ENCODE data around the gene COL26A1. TPM values are rescaled to one million over a fixed set of nuclear protein-coding genes. Genes with fewer than 3 reads are reported as not detected.

COL26A1 gene
- total and polyA plus RNA-seq, 2 of the 4 experiments (the other 2 are of a cell fraction): not detected

DNA sequence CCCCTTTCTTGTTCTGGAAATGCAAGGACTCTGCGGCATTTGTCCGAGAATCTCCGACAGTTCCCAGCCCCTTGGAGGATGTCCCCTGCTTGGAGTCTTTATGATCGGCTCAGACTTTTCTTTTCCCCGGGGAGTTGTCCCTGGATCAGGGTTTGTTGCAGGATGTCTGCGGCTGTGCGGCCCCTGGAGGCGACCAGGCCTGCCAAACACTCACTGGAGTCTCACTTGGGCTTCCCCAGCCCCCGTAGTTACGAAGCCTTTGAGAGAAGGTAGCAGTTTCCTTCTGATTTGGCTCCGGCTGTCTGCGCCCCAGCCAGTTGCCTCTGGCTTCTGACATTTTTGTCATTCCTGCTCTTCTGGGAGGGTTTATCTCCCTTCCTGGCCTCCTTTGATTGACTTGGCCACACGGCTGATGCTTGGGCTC lies 16.1 kb downstream of the COL26A1 start:
- Histone ChIP-seq H4K20me1 (ENCODE audit: insufficient read depth, low read length) (no peaks in the 10 kb centered on the region), H3K56ac (ENCODE audit: extremely low read depth, insufficient read depth, low read length) (no peak overlapping the region), H3K79me1 (ENCODE audit: low read depth in 1 of 2, low read length in 2 of 2) (no peaks in the 10 kb centered on the region), H3K9me3 (ENCODE audit: control insufficient read depth, insufficient read depth, low read length) (peaks cover 2% of the 10 kb centered on the region; the same call in 1 of the 2 replicates), H2AK5ac (ENCODE audit: low read depth, low read length) (no peak overlapping the region), H3K9ac (ENCODE audit: low read depth, low read length) (no peak overlapping the region), H2BK15ac (ENCODE audit: low read depth, low read length) (no peak overlapping the region), H3K27me3 (ENCODE audit: control insufficient read depth, insufficient read depth, low read length) (peaks cover 40% of the 10 kb centered on the region), H3K4me1 (ENCODE audit: control insufficient read depth, insufficient read depth, low read length) (peaks cover 2% of the 10 kb centered on the region; the same call in 1 of the 2 replicates), H3K27ac (ENCODE audit: insufficient read depth, low read length) (no peak overlapping the region), H3K14ac (replicated peaks; ENCODE audit: low read depth, low read length) (no peak overlapping the region), H4K5ac (ENCODE audit: low read depth, low read length) (no peak overlapping the region), H4K91ac (ENCODE audit: insufficient read depth, low read depth, low read length) (no peak overlapping the region), H2AFZ (replicated peaks; ENCODE audit: low read length, poor library complexity) (no peak overlapping the region), H2BK5ac (ENCODE audit: low read depth, low read length, poor library complexity, severe bottlenecking) (no peak overlapping the region), H3K36me3 (ENCODE audit: control insufficient read depth, insufficient read depth, low read length) (no peaks in the 10 kb centered on the region), H4K8ac (ENCODE audit: low read depth in 2 of 2, low read length in 2 of 2) (no peak overlapping the region), H2AK9ac (replicated peaks; ENCODE audit: low read depth, low read length, poor library complexity) (no peak overlapping the region), H3K4me3 (ENCODE audit: insufficient read depth, low read depth, low read length) (no peak overlapping the region), H3K4me2 (ENCODE audit: low read depth, low read length) (no peak overlapping the region), H3K9me1 (ENCODE audit: insufficient read depth, low read length) (no peaks in the 10 kb centered on the region), H2BK20ac (ENCODE audit: low read depth, low read length) (no peak overlapping the region), H3K18ac (ENCODE audit: low read depth, low read length) (no peak overlapping the region), H3K4ac (ENCODE audit: low read depth, low read length) (no peak overlapping the region), H3K23ac (ENCODE audit: low read depth, low read length) (no peak overlapping the region), H2BK120ac (ENCODE audit: low read depth, low read length) (no peak overlapping the region)
- in situ Hi-C loops (cut with MboI; ENCODE audit: low sequenced_read_pairs): no loop called here
- dilution Hi-C loops (cut with HindIII; ENCODE audit: low sequenced_read_pairs, unreplicated experiment): no loop called here
- POLR2A ChIA-PET (ENCODE audit: unreplicated experiment): no interaction called here
- CTCF ChIA-PET: no interaction called here
- DNase-seq: no peak
- peak; percentile 59 for ATAC-seq (ENCODE audit: low read depth)
- TF ChIP-seq MAZ (IDR thresholded peaks at IDR 0.05; ENCODE audit: borderline replicate concordance, low read depth, low read length) (no peak), SMC3 (IDR thresholded peaks at IDR 0.05; ENCODE audit: low read depth, low read length) (no peak), FOS (IDR thresholded peaks at IDR 0.05; ENCODE audit: low read depth, low read length) (no peak), CHD1 (IDR thresholded peaks at IDR 0.05; ENCODE audit: low read depth, low read length) (no peak), CEBPB (IDR thresholded peaks at IDR 0.05; ENCODE audit: low read depth, low read length) (no peak), RFX5 (IDR thresholded peaks at IDR 0.05; ENCODE audit: low read depth, low read length) (no peak), RAD21 (IDR thresholded peaks at IDR 0.05; ENCODE audit: low read length) (no peak), RCOR1 (IDR thresholded peaks at IDR 0.05; ENCODE audit: insufficient replicate concordance, low read length) (no peak), MXI1 (IDR thresholded peaks at IDR 0.05; ENCODE audit: borderline replicate concordance, low read depth, low read length) (no peak), NFE2L2 (IDR thresholded peaks at IDR 0.05; ENCODE audit: low read depth, low read length) (no peak), MAFK (IDR thresholded peaks at IDR 0.05; ENCODE audit: low read depth, low read length) (no peak), BHLHE40 (IDR thresholded peaks at IDR 0.05; ENCODE audit: low read depth, low read length) (no peak)
- TF ChIP-seq, protein P1, sequence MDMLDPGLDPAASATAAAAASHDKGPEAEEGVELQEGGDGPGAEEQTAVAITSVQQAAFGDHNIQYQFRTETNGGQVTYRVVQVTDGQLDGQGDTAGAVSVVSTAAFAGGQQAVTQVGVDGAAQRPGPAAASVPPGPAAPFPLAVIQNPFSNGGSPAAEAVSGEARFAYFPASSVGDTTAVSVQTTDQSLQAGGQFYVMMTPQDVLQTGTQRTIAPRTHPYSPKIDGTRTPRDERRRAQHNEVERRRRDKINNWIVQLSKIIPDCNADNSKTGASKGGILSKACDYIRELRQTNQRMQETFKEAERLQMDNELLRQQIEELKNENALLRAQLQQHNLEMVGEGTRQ (IDR thresholded peaks at IDR 0.05; ENCODE audit: low read depth, low read length): no peak
- TF ChIP-seq, protein P2, sequence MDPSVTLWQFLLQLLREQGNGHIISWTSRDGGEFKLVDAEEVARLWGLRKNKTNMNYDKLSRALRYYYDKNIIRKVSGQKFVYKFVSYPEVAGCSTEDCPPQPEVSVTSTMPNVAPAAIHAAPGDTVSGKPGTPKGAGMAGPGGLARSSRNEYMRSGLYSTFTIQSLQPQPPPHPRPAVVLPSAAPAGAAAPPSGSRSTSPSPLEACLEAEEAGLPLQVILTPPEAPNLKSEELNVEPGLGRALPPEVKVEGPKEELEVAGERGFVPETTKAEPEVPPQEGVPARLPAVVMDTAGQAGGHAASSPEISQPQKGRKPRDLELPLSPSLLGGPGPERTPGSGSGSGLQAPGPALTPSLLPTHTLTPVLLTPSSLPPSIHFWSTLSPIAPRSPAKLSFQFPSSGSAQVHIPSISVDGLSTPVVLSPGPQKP (IDR thresholded peaks at IDR 0.05; ENCODE audit: borderline replicate concordance, low read depth, low read length): no peak
- TF ChIP-seq, protein P3, sequence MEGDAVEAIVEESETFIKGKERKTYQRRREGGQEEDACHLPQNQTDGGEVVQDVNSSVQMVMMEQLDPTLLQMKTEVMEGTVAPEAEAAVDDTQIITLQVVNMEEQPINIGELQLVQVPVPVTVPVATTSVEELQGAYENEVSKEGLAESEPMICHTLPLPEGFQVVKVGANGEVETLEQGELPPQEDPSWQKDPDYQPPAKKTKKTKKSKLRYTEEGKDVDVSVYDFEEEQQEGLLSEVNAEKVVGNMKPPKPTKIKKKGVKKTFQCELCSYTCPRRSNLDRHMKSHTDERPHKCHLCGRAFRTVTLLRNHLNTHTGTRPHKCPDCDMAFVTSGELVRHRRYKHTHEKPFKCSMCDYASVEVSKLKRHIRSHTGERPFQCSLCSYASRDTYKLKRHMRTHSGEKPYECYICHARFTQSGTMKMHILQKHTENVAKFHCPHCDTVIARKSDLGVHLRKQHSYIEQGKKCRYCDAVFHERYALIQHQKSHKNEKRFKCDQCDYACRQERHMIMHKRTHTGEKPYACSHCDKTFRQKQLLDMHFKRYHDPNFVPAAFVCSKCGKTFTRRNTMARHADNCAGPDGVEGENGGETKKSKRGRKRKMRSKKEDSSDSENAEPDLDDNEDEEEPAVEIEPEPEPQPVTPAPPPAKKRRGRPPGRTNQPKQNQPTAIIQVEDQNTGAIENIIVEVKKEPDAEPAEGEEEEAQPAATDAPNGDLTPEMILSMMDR (conservative IDR thresholded peaks at IDR 0.05; ENCODE audit: low read depth, low read length): no peak
- intact Hi-C loops (cut with micrococcal nuclease): no loop called here
- no CpG with 5 or more reads among the region's 13 CpGs for WGBS, 2 experiments (ENCODE audit: extremely low coverage in 2 of 2, insufficient read length in 1 of 2)
- no TSS peak for BruUV-seq (replicated peaks)
